ENCODE measurements around the gene KLHDC4.

GRCh38 chr16:87701505-87701921 is 64.3 kb downstream of the KLHDC4 start:
- TF ChIP-seq, protein P1, sequence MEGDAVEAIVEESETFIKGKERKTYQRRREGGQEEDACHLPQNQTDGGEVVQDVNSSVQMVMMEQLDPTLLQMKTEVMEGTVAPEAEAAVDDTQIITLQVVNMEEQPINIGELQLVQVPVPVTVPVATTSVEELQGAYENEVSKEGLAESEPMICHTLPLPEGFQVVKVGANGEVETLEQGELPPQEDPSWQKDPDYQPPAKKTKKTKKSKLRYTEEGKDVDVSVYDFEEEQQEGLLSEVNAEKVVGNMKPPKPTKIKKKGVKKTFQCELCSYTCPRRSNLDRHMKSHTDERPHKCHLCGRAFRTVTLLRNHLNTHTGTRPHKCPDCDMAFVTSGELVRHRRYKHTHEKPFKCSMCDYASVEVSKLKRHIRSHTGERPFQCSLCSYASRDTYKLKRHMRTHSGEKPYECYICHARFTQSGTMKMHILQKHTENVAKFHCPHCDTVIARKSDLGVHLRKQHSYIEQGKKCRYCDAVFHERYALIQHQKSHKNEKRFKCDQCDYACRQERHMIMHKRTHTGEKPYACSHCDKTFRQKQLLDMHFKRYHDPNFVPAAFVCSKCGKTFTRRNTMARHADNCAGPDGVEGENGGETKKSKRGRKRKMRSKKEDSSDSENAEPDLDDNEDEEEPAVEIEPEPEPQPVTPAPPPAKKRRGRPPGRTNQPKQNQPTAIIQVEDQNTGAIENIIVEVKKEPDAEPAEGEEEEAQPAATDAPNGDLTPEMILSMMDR (IDR thresholded peaks at IDR 0.05) = no peak
- TF ChIP-seq POLR2A (IDR thresholded peaks at IDR 0.05) = no peak
